ENCODE measurements around the gene IPO11.

DNA sequence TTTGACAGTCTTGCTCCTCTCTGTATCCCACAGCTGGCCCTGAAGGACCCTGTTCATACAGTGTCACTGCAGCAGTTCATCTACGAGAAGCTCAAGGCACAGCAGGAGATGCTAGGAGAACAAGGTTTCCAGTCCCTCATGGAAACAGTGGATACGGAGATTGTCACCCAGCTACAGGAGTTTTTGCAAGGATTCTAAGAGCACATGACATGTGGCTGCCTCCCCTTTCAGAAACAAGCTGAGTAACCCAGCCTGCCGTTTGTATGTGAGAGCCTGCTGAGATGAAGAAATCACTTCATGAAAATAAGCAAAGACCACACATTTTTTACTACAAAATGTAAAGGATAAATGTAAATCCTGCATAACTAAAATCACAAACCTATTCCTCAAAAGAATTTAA is 214.6 kb downstream of the IPO11 start:
- no peak for TF ChIP-seq CTCF (conservative IDR thresholded peaks at IDR 0.05 in 1 of 2, IDR thresholded peaks at IDR 0.05 in 1 of 2; ENCODE audit: extremely low read depth in 1 of 2, insufficient read depth in 1 of 2, low read depth in 1 of 2, low read length in 2 of 2)
- no peak for TF ChIP-seq EZH2 (IDR thresholded peaks at IDR 0.05; ENCODE audit: borderline replicate concordance, low read length)
